Measurements from ENCODE around the gene TNNC2.

TNNC2 gene

GRCh38 chr20:45782890-45783289 lies 44.2 kb downstream of the TNNC2 start:
- FAIRE-seq = no peak

GRCh38 chr20:45781391-45781931 lies 45.7 kb downstream of the TNNC2 start:
- FAIRE-seq (no peak), DNase-seq (ENCODE audit: low spot score) (peak; percentile 72)

More at GRCh38 chr20:45782890-45783289, 44.2 kb downstream of the TNNC2 start:
- DNase-seq (ENCODE audit: low spot score) = no peak

GRCh38 chr20:45780159-45780558 lies 47.0 kb downstream of the TNNC2 start:
- DNase-seq (ENCODE audit: low spot score) (no peak), FAIRE-seq (no peak)

- FAIRE-seq (no peak), DNase-seq (ENCODE audit: low spot score) (peak; percentile 93)
Measured at GRCh38 chr20:45779011-45779915, 47.8 kb downstream of the TNNC2 start.

- DNase-seq (ENCODE audit: low spot score) = no peak
- no peak for FAIRE-seq
Measured at GRCh38 chr20:45776931-45777330, 50.2 kb downstream of the TNNC2 start.

- no peak for DNase-seq (ENCODE audit: low spot score)
- FAIRE-seq = peak; percentile 5
Measured at GRCh38 chr20:45775411-45775810, 51.7 kb downstream of the TNNC2 start.

GRCh38 chr20:45774945-45775344 lies 52.2 kb downstream of the TNNC2 start:
- FAIRE-seq (no peak), DNase-seq (ENCODE audit: low spot score) (no peak)
